ENCODE measurements around the gene GLYR1. TPM values are rescaled to one million over a fixed set of nuclear protein-coding genes. Genes with fewer than 3 reads are reported as not detected.

The GLYR1 gene
- total RNA-seq, 2 experiments from 2014 or later: 101 to 104 TPM

DNA sequence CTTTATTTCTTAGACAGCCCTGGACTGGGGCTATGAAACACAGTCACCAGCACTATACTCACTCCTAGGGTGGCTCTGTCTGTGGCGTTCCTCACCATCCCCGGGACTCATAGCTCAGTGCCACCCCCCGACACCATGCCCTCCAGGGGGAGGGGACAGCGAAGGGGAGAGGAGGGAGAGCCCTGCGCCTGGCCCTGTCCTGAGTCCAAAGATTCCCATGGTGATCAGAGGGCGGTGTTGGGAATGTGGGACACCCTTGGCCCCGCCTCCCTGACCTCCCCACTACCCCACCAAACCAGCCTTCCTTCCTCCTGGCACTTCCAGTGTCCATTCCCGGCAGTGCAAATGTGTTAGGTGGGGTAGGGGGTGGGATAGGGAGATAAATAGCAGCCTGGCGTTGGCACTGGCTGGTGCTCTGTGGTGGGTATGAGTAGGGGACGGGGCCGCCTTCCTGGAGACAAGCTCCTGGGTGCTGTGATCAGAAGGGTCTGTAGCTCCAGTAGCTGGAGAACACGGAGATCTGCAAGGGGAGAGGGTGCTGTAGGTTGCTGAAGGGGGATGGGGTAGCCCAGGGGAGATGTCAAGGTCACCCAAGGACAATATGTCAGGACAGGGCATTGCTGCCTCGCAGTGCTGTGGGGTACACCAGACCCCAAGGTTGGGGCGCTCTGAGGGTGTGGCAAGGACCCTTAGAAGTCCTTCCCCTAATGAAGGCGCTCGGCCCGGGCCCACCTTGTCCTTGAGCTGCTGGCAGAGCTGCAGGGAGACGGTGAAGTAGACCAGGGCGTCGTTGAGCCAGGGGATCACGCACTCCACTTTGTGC, 49.9 kb downstream of the GLYR1 start:
- CTCF ChIA-PET: interaction anchor here (0.6 to 0.8 kb wide), 2 partner anchors 62 to 580 kb away, joined by 3 read pairs; no protein-coding TSS in a partner anchor

GRCh38 chr16:4795828-4796572, 51.1 kb downstream of the GLYR1 start:
- no peak overlapping the region for H3K27ac Mint-ChIP-seq
- H3K27me3 Mint-ChIP-seq: no peaks in the 10 kb centered on the region
- DNase-seq: no peak
- CTCF ChIA-PET: interaction anchor here (0.6 to 0.8 kb wide), 2 partner anchors 61 to 579 kb away, joined by 3 read pairs; no protein-coding TSS in a partner anchor
- no peaks in the 10 kb centered on the region for H3K36me3 Mint-ChIP-seq (ENCODE audit: low read depth)
- POLR2A ChIA-PET: no interaction called here
- H3K9me3 Mint-ChIP-seq: no peaks in the 10 kb centered on the region
- H3K4me3 Mint-ChIP-seq: no peak overlapping the region
- H3K4me1 Mint-ChIP-seq: peaks cover 12% of the 10 kb centered on the region

More for the DNA sequence above, 49.9 kb downstream of the GLYR1 start:
- Mint-ChIP-seq H3K27ac (no peak overlapping the region), H3K9me3 (no peaks in the 10 kb centered on the region), H3K27me3 (no peaks in the 10 kb centered on the region), H3K36me3 (ENCODE audit: low read depth) (no peaks in the 10 kb centered on the region), H3K4me3 (no peak overlapping the region), H3K4me1 (peaks cover 13% of the 10 kb centered on the region)
- no peak for DNase-seq
- POLR2A ChIA-PET: no interaction called here

DNA sequence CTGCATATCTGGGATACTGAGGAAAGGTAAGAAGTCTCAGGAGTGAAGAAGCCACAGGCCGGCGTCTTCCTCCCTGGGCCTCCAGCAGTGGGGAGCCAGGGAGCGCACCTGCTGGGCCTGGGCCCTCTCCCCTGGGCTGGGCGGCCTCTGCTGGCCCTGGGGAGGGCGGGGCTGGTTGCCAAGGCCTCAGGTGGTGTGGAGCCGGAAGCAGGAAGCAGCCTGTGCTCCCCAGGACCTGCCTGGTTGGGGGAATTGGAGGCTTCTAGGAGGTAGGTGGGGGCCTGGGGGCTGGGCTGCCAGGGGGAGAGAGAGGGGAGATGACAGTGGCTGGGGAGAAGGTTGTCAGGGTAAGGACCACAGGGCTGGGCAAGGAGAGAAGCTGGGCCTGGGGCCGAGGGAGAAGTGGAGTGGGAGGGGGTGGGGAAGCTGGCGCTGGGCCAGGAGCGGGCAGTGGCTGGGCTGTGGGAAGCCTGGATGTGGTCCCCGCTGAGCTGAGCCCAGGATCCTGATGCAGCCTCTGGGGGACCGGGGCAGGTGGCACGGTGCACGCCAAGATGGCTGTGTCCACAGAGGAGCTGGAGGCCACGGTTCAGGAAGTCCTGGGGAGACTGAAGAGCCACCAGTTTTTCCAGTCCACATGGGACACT, 51.8 kb downstream of the GLYR1 start, which contains the start of gene SMIM22:
TSS of gene SMIM22 (plus strand) at position 189 of the 647 bp plus-strand sequence. CDS start at position 555, 366 bp downstream.
- Mint-ChIP-seq H3K36me3 (ENCODE audit: low read depth) (no peaks in the 10 kb centered on the region), H3K4me1 (peaks cover 6% of the 10 kb centered on the region)

DNA sequence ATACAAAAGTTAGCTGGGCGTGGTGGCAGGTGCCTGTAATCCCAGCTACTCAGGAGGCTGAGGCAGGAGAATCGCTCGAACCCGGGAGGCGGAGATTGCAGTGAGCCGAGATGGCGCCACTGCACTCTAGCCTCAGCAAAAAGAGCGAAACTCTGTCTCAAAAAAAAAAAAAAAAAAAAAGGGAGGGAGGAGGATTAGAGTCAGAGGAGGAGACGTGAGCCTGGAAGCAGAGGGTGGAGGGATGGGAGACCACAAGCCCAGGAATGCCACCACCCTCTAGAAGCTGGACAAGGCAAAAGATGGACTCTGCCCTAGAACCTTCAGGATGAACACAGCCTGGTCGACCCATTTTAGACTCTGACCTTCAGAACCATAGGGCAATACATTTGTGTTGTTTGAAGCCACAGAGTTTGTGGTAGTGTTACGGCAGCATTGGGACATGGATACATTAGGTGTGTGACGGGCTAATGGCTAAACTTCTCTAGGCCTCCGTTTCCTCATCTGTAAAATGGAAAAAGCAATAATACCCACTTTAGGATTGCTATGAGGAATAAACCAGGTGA, 54.1 kb downstream of the GLYR1 start:
- DNase-seq: no peak
- no peak overlapping the region for H3K4me3 Mint-ChIP-seq
- no peaks in the 10 kb centered on the region for H3K9me3 Mint-ChIP-seq
- no peaks in the 10 kb centered on the region for H3K27me3 Mint-ChIP-seq
- POLR2A ChIA-PET: no interaction called here
- H3K4me1 Mint-ChIP-seq: peaks cover 5% of the 10 kb centered on the region
- H3K27ac Mint-ChIP-seq: no peak overlapping the region
- no peaks in the 10 kb centered on the region for H3K36me3 Mint-ChIP-seq (ENCODE audit: low read depth)
- CTCF ChIA-PET: no interaction called here

More for the DNA sequence above, 51.8 kb downstream of the GLYR1 start, which contains the start of gene SMIM22:
- Mint-ChIP-seq H3K27me3 (no peaks in the 10 kb centered on the region), H3K27ac (no peak within 1 kb of the TSS), H3K4me3 (no peak within 1 kb of the TSS), H3K9me3 (no peaks in the 10 kb centered on the region)
- CTCF ChIA-PET: no interaction called here
- POLR2A ChIA-PET: no interaction called here
- no peak for DNase-seq

- H3K9me3 Mint-ChIP-seq: no peaks in the 10 kb centered on the region
- no peak overlapping the region for H3K27ac Mint-ChIP-seq
- ChIA-PET POLR2A (no interaction called here), CTCF (no interaction called here)
- H3K4me1 Mint-ChIP-seq: peaks cover 5% of the 10 kb centered on the region
- no peaks in the 10 kb centered on the region for H3K36me3 Mint-ChIP-seq (ENCODE audit: low read depth)
- H3K4me3 Mint-ChIP-seq: no peak overlapping the region
- no peaks in the 10 kb centered on the region for H3K27me3 Mint-ChIP-seq
- DNase-seq: no peak
Observed at GRCh38 chr16:4790871-4791270, 56.2 kb downstream of the GLYR1 start.

GRCh38 chr16:4790261-4790660, 56.8 kb downstream of the GLYR1 start:
- Mint-ChIP-seq H3K36me3 (ENCODE audit: low read depth) (no peaks in the 10 kb centered on the region), H3K4me3 (no peak overlapping the region), H3K27me3 (no peaks in the 10 kb centered on the region), H3K9me3 (no peaks in the 10 kb centered on the region), H3K4me1 (peaks cover 5% of the 10 kb centered on the region), H3K27ac (no peak overlapping the region)
- no peak for DNase-seq
- ChIA-PET POLR2A (no interaction called here), CTCF (no interaction called here)

DNA sequence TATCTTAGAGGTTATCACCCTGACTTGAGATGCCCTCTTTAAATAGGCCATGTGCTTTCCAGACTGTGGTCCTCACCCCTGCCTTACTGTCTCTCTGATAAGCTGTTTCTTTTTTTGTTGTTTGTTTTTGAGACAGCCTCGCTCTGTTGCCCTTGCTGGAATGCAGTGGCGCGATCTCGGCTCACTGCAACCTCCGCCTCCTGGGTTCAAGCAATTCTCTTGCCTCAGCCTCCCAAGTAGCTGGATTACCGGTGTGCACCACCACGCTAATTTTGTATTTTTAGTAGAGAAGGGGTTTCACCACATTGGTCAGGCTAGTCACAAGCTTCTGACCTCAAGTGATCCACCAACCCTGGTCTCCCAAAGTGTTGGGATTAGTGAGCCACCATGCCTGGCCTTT, 58.2 kb downstream of the GLYR1 start:
- POLR2A ChIA-PET: no interaction called here
- H3K27me3 Mint-ChIP-seq: no peaks in the 10 kb centered on the region
- H3K36me3 Mint-ChIP-seq (ENCODE audit: low read depth): no peaks in the 10 kb centered on the region
- H3K4me3 Mint-ChIP-seq: no peak overlapping the region
- DNase-seq: no peak
- no peaks in the 10 kb centered on the region for H3K9me3 Mint-ChIP-seq
- CTCF ChIA-PET: interaction anchor here (0.5 to 1.1 kb wide), 3 partner anchors 50 to 206 kb away, joined by 3 read pairs; no protein-coding TSS in a partner anchor
- H3K4me1 Mint-ChIP-seq: peaks cover 5% of the 10 kb centered on the region
- no peak overlapping the region for H3K27ac Mint-ChIP-seq

DNA sequence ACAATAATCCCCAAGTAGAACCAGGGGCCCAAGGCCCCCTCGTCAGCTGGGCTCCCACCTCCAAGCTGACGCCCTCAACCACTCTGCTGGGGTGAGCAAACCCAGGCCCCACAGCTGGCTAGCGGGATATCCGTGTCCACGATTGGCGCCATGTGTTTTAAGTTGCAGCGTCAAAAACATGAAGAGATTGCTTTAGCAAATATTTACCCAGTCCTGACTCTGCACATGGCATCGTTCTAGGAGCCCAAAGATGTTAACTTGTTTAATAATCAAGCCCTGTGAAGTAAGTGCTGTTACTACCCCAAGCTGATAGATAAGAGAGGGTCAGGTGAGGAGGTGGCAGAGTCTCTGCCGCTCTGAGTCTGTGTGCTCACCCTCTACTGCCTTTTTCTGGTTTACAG, 58.6 kb downstream of the GLYR1 start:
- Mint-ChIP-seq H3K4me1 (peaks cover 5% of the 10 kb centered on the region), H3K9me3 (no peaks in the 10 kb centered on the region), H3K27ac (no peak overlapping the region), H3K4me3 (no peak overlapping the region), H3K36me3 (ENCODE audit: low read depth) (no peaks in the 10 kb centered on the region), H3K27me3 (no peaks in the 10 kb centered on the region)
- ChIA-PET POLR2A (no interaction called here), CTCF (interaction anchor here (0.5 to 1.1 kb wide), 3 partner anchors 49 to 206 kb away, joined by 3 read pairs; no protein-coding TSS in a partner anchor)
- DNase-seq: no peak

DNA sequence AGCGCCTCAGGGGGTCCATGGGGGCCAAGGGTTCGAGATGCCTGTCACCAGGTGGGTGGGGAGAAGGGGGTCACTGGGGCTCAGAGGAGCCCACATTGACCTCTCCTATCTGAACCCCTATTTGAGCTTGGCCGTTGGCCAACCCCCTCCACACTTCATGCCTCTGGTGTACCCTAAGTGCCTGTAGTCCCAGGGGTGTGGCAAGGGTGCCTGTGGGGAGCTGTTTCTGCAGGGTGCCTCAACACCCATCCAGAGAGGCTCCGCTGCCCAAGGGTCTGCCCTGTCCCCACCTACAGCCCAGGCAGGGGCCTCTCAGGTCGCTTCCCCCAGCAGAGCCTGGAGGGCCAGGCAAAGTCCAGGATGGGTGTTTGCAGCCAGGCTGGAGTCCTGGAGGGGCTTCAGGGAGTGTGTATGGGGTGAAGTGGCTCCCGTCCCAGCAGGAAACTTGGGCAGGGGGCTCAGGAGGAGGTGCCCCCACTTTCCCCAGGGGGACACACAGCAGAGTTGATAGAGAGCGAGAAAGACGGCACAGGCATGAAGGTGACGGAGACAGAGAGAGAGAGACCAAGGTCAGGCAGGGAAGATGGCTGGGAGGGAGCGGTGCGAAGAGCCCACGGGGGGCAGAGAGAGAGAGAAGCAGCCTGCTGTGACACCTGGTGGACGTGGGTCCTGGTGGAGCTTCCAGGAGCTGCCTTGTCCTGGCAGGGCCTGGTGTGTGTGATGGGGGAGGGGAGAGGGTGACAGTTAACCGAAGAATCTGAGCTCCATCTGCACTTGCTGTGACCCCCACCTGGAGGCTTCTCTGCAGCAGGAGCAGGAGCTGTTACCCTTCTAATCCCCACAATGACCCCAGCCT, 59.2 kb downstream of the GLYR1 start, which contains the start of gene SEPTIN12:
TSS of gene SEPTIN12 (minus strand) at position 719 of the 856 bp plus-strand sequence. CDS start at position 19, 700 bp downstream.
- no peaks in the 10 kb centered on the region for H3K36me3 Mint-ChIP-seq (ENCODE audit: low read depth)
- ChIA-PET POLR2A (no interaction called here), CTCF (interaction anchor here (1.1 kb wide), 1 partner anchor 168 kb away, joined by 3 read pairs; no protein-coding TSS in a partner anchor)
- no peak within 1 kb of the TSS for H3K4me3 Mint-ChIP-seq
- no peak for DNase-seq
- no peaks in the 10 kb centered on the region for H3K9me3 Mint-ChIP-seq
- peak within 1 kb of the TSS; percentile 50 for H3K27ac Mint-ChIP-seq
- H3K4me1 Mint-ChIP-seq: peaks cover 5% of the 10 kb centered on the region
- no peaks in the 10 kb centered on the region for H3K27me3 Mint-ChIP-seq

- H3K27ac Mint-ChIP-seq: no peak overlapping the region
- POLR2A ChIA-PET: no interaction called here
- no peaks in the 10 kb centered on the region for H3K36me3 Mint-ChIP-seq (ENCODE audit: low read depth)
- no peak overlapping the region for H3K4me3 Mint-ChIP-seq
- H3K27me3 Mint-ChIP-seq: no peaks in the 10 kb centered on the region
- peaks cover 5% of the 10 kb centered on the region for H3K4me1 Mint-ChIP-seq
- DNase-seq: no peak
- no peaks in the 10 kb centered on the region for H3K9me3 Mint-ChIP-seq
- CTCF ChIA-PET: no interaction called here
Observed at GRCh38 chr16:4787068-4787467, 60.0 kb downstream of the GLYR1 start.

- DNase-seq: no peak
- no peak overlapping the region for H3K27ac Mint-ChIP-seq
- no peak overlapping the region for H3K4me3 Mint-ChIP-seq
- H3K9me3 Mint-ChIP-seq: no peaks in the 10 kb centered on the region
- H3K4me1 Mint-ChIP-seq: peaks cover 1% of the 10 kb centered on the region
- ChIA-PET CTCF (interaction anchor here (0.7 to 0.8 kb wide), 2 partner anchors 13 to 163 kb away, joined by 3 to 5 read pairs; no protein-coding TSS in a partner anchor), POLR2A (interaction anchor here (0.6 kb wide), 1 partner anchor 284 kb away, joined by 5 read pairs; no protein-coding TSS in a partner anchor)
- no peaks in the 10 kb centered on the region for H3K27me3 Mint-ChIP-seq
- no peaks in the 10 kb centered on the region for H3K36me3 Mint-ChIP-seq (ENCODE audit: low read depth)
Observed at GRCh38 chr16:4785758-4786433, 61.2 kb downstream of the GLYR1 start.
